IMR-90 (cell line): ENCODE data around the gene DEDD2. TPM values are rescaled to one million over a fixed set of nuclear protein-coding genes. Genes with fewer than 3 reads are reported as not detected.

Experiments used
- ATAC-seq: fragments of 200-7000 bp; cut with Tn5 transposase; 2 replicates; pipeline ENCODE4 v1.9.1; 2020; ENCODE audit warnings: low read depth, mild to moderate bottlenecking, moderate library complexity
- BruUV-seq: library from RNA; stranded (reverse); fragments of 400-500 nt; replicated peaks from 2 replicates; lab custom pipeline; 2021; lab: Mats Ljungman, UMichigan
- CTCF ChIA-PET: fragments of 300-600 bp; formaldehyde crosslinking; extraction: SDS; loops from one replicate; lab custom pipeline; 2021; ENCODE audit warnings: antibody characterized with exemption; lab: Yijun Ruan, JAX
- POLR2A ChIA-PET: fragments of 300-600 bp; sonication (Branson Sonifier 250); formaldehyde crosslinking; loops from one replicate; lab custom pipeline; 2022; ENCODE audit warnings: antibody characterized with exemption; ENCODE audit not compliant: unreplicated experiment; lab: Charles Lee
- DNase-seq: peaks from one replicate; pipeline ENCODE4 v3.0.0; 2013
- H2AFZ ChIP-seq: replicated peaks from 2 replicates; pipeline ENCODE3; 2013; ENCODE audit warnings: low read length, mild to moderate bottlenecking; ENCODE audit not compliant: poor library complexity
- H2AK5ac ChIP-seq: 2 replicates; pipeline ENCODE4 v1.6.1; 2013; ENCODE audit warnings: low read depth, low read length, inconsistent platforms
- H2AK9ac ChIP-seq: replicated peaks from 2 replicates; pipeline ENCODE3; 2013; ENCODE audit warnings: mild to moderate bottlenecking, low read depth, low read length, moderate library complexity; ENCODE audit not compliant: poor library complexity
- H2BK120ac ChIP-seq: 2 replicates; pipeline ENCODE4 v1.6.1; 2013; ENCODE audit warnings: low read depth, low read length, inconsistent platforms
- H2BK15ac ChIP-seq: 3 replicates; pipeline ENCODE4 v1.6.1; 2013; ENCODE audit warnings: low read depth, low read length, inconsistent platforms
- H2BK20ac ChIP-seq: 2 replicates; pipeline ENCODE4 v1.6.1; 2013; ENCODE audit warnings: low read depth, mild to moderate bottlenecking, inconsistent platforms, low read length, moderate library complexity
- H2BK5ac ChIP-seq: 2 replicates; pipeline ENCODE4 v1.6.1; 2013; ENCODE audit warnings: mild to moderate bottlenecking, low read depth, low read length, inconsistent platforms; ENCODE audit not compliant: poor library complexity, severe bottlenecking
- H3K14ac ChIP-seq: replicated peaks from 2 replicates; pipeline ENCODE4 v1.6.1; 2013; ENCODE audit warnings: low read depth, low read length, inconsistent platforms
- H3K18ac ChIP-seq: 2 replicates; pipeline ENCODE4 v1.6.1; 2013; ENCODE audit warnings: low read depth, low read length, control low read depth
- H3K23ac ChIP-seq: 2 replicates; pipeline ENCODE4 v1.6.1; 2013; ENCODE audit warnings: low read depth, low read length, inconsistent platforms
- H3K27ac ChIP-seq: 2 replicates; pipeline ENCODE4 v1.5.1; 2013; ENCODE audit warnings: mild to moderate bottlenecking, control low read depth, low read length; ENCODE audit not compliant: insufficient read depth
- H3K27me3 ChIP-seq: 2 replicates; pipeline ENCODE4 v1.6.1; 2013; ENCODE audit warnings: low read length; ENCODE audit not compliant: control insufficient read depth, insufficient read depth
- H3K36me3 ChIP-seq: 2 replicates; pipeline ENCODE4 v1.6.1; 2013; ENCODE audit warnings: low read length, mixed read lengths; ENCODE audit not compliant: control insufficient read depth, insufficient read depth
- H3K4ac ChIP-seq: 2 replicates; pipeline ENCODE4 v1.6.1; 2013; ENCODE audit warnings: low read depth, low read length, inconsistent platforms
- H3K4me1 ChIP-seq: 2 replicates; pipeline ENCODE4 v1.6.1; 2013; ENCODE audit warnings: low read length, mixed read lengths; ENCODE audit not compliant: control insufficient read depth, insufficient read depth
- H3K4me2 ChIP-seq: 2 replicates; pipeline ENCODE4 v1.6.1; 2013; ENCODE audit warnings: low read depth, mild to moderate bottlenecking, control low read depth, low read length, moderate library complexity
- H3K4me3 ChIP-seq: 2 replicates; pipeline ENCODE4 v1.5.1; 2013; ENCODE audit warnings: low read depth, mild to moderate bottlenecking, control low read depth, low read length, moderate library complexity; ENCODE audit not compliant: insufficient read depth
- H3K56ac ChIP-seq: 2 replicates; pipeline ENCODE4 v1.6.1; 2013; ENCODE audit warnings: low read length, inconsistent platforms; ENCODE audit not compliant: insufficient read depth; ENCODE audit errors: extremely low read depth
- H3K79me1 ChIP-seq, 2 experiments: 2 replicates each; pipeline ENCODE4 v1.6.1; 2013; ENCODE audit warnings: low read length in 2 of 2, inconsistent platforms in 1 of 2, low read depth in 1 of 2
- H3K9ac ChIP-seq: 2 replicates; pipeline ENCODE4 v1.6.1; 2013; ENCODE audit warnings: low read depth, low read length, control low read depth
- H3K9me1 ChIP-seq: 2 replicates; pipeline ENCODE4 v1.6.1; 2013; ENCODE audit warnings: low read length, inconsistent platforms; ENCODE audit not compliant: insufficient read depth
- H3K9me3 ChIP-seq: 2 replicates; pipeline ENCODE4 v1.6.1; 2013; ENCODE audit warnings: low read length; ENCODE audit not compliant: control insufficient read depth, insufficient read depth
- H4K20me1 ChIP-seq: 2 replicates; pipeline ENCODE4 v1.6.1; 2013; ENCODE audit warnings: low read length, inconsistent platforms; ENCODE audit not compliant: insufficient read depth
- H4K5ac ChIP-seq: 2 replicates; pipeline ENCODE4 v1.6.1; 2013; ENCODE audit warnings: mild to moderate bottlenecking, low read depth, low read length, control low read depth
- H4K8ac ChIP-seq, 2 experiments: 2 replicates each; pipeline ENCODE4 v1.6.1; 2013; ENCODE audit warnings: low read depth in 2 of 2, low read length in 2 of 2, control low read depth in 1 of 2, inconsistent platforms in 1 of 2
- H4K91ac ChIP-seq: 2 replicates; pipeline ENCODE4 v1.6.1; 2013; ENCODE audit warnings: low read depth, low read length, inconsistent platforms; ENCODE audit not compliant: insufficient read depth
- BHLHE40 ChIP-seq: fragments of 150-350 bp; IDR thresholded peaks from 2 replicates; pipeline ENCODE4 v1.6.1; 2016; ENCODE audit warnings: mild to moderate bottlenecking, low read depth, low read length
- CEBPB ChIP-seq: IDR thresholded peaks from 2 replicates; pipeline ENCODE4 v1.6.1; 2012; ENCODE audit warnings: low read depth, low read length, improper control_type of control experiment
- CHD1 ChIP-seq: IDR thresholded peaks from 2 replicates; pipeline ENCODE4 v1.6.1; 2012; ENCODE audit warnings: low read depth, low read length, improper control_type of control experiment
- FOS ChIP-seq: fragments of 150-350 bp; IDR thresholded peaks from 2 replicates; pipeline ENCODE4 v1.6.1; 2016; ENCODE audit warnings: low read depth, low read length
- MAFK ChIP-seq: IDR thresholded peaks from 2 replicates; pipeline ENCODE4 v1.6.1; 2012; ENCODE audit warnings: low read depth, low read length, improper control_type of control experiment
- MAZ ChIP-seq: IDR thresholded peaks from 2 replicates; pipeline ENCODE4 v1.6.1; 2012; ENCODE audit warnings: low read depth, mild to moderate bottlenecking, low read length, improper control_type of control experiment, moderate library complexity, borderline replicate concordance
- NFE2L2 ChIP-seq: fragments of 150-350 bp; IDR thresholded peaks from 2 replicates; pipeline ENCODE4 v1.6.1; 2016; ENCODE audit warnings: low read depth, mild to moderate bottlenecking, low read length
- POLR2A ChIP-seq: IDR thresholded peaks from 2 replicates; pipeline ENCODE4 v1.6.1; 2012; ENCODE audit warnings: mild to moderate bottlenecking, low read depth, low read length
- RAD21 ChIP-seq: IDR thresholded peaks from 2 replicates; pipeline ENCODE4 v1.6.1; 2012; ENCODE audit warnings: low read length, improper control_type of control experiment
- RFX5 ChIP-seq: IDR thresholded peaks from 2 replicates; pipeline ENCODE4 v1.8.0; 2012; ENCODE audit warnings: low read depth, mild to moderate bottlenecking, low read length, moderate library complexity
- SMC3 ChIP-seq: fragments of 150-350 bp; IDR thresholded peaks from 2 replicates; pipeline ENCODE4 v1.6.1; 2016; ENCODE audit warnings: low read depth, mild to moderate bottlenecking, antibody characterized with exemption, low read length, moderate library complexity
- WGBS, 2 experiments: methylation state at CpG; one replicate each; pipeline versions ENCODE4 v1.1.5 to v1.1.7; 2013; ENCODE audit warnings: missing lambda C conversion rate in 2 of 2; ENCODE audit not compliant: insufficient read length in 1 of 2; ENCODE audit errors: extremely low coverage in 2 of 2; 5-methylcytosine and 5-hydroxymethylcytosine counted together
- dilution Hi-C: fragments of 300-500 bp; cut with HindIII; formaldehyde crosslinking; loops from one replicate; pipeline ENCODE4 v1.14.3; 2018; ENCODE audit warnings: low sequenced_read_pairs; ENCODE audit not compliant: unreplicated experiment
- in situ Hi-C: fragments of 300-500 bp; cut with MboI; formaldehyde crosslinking; loops from 3 replicates; pipeline ENCODE4 v1.14.3; 2019; ENCODE audit warnings: low sequenced_read_pairs, inconsistent platforms, mixed read lengths
- intact Hi-C: fragments of 100-400 bp; cut with micrococcal nuclease; formaldehyde crosslinking; loops from 2 replicates; pipeline ENCODE4 v1.10.0; 2022
- polyA plus RNA-seq, 3 experiments: library from polyadenylated mRNA; depleted of rRNA; stranded (reverse); fragments of >200 nt; gene quantifications; 2 replicates each; pipeline ENCODE4 v1.2.3, GENCODE V29; 2012; ENCODE audit warnings: low replicate concordance in 1 of 3
- total RNA-seq: library from RNA; depleted of rRNA; stranded (reverse); fragments of >200 nt; gene quantifications from 2 replicates; pipeline ENCODE4 v1.2.3, GENCODE V29; 2012
- TF ChIP-seq, protein P1 (sequence below): fragments of 150-350 bp; IDR thresholded peaks from 2 replicates; pipeline ENCODE4 v1.6.1; 2017; ENCODE audit warnings: mild to moderate bottlenecking, antibody characterized with exemption, low read length, low read depth
- TF ChIP-seq, protein P2 (sequence below): fragments of 150-350 bp; IDR thresholded peaks from 2 replicates; pipeline ENCODE4 v1.6.1; 2016; ENCODE audit warnings: low read depth, mild to moderate bottlenecking, low read length, moderate library complexity, borderline replicate concordance

Gene DEDD2
- total and polyA plus RNA-seq, 2 of the 4 experiments (the other 2 are of a cell fraction) = 8.2 to 21.0 TPM

DNA sequence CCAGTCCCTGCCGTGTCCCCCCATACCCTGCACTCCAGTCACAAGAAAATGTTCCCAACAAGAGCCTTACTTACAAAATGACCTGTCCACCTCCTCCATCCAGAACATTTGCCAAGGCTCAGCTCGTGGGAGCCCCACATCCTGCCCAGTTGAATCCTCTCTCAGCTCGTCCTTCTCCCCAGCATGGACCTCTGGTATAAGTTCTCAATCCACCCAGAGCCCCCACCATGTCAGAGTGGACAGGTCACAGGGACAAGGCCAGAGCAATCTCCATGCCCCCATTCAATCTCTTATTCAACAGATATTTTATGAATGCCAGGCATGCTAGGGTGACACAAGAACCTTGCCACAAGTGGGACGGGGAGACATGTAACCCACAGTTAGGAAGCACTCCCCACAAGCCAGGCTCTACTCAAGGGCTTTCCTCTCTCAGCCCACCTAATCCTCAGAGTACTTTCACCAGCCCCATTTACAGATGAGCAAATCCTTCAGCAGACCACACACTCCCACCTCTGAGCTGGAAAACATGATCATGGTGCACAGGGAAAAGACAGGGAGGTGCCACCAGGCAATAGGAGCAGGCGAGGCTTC, 15.1 kb downstream of the DEDD2 start:
- no peak for DNase-seq
- POLR2A ChIA-PET = no interaction called here
- no TSS peak for BruUV-seq

More for the DNA sequence above, 15.1 kb downstream of the DEDD2 start:
- H3K14ac ChIP-seq = no peak overlapping the region
- H4K20me1 ChIP-seq = peaks cover 9% of the 10 kb centered on the region
- H3K4me1 ChIP-seq = peaks cover 10% of the 10 kb centered on the region
- TF ChIP-seq MAZ = no peak
- TF ChIP-seq POLR2A = no peak
- no peak for TF ChIP-seq SMC3
- no peak for TF ChIP-seq BHLHE40
- no peak for TF ChIP-seq RFX5
- TF ChIP-seq, protein P1, sequence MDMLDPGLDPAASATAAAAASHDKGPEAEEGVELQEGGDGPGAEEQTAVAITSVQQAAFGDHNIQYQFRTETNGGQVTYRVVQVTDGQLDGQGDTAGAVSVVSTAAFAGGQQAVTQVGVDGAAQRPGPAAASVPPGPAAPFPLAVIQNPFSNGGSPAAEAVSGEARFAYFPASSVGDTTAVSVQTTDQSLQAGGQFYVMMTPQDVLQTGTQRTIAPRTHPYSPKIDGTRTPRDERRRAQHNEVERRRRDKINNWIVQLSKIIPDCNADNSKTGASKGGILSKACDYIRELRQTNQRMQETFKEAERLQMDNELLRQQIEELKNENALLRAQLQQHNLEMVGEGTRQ = no peak
- no peak for TF ChIP-seq CEBPB
- TF ChIP-seq FOS = no peak
- TF ChIP-seq, protein P2, sequence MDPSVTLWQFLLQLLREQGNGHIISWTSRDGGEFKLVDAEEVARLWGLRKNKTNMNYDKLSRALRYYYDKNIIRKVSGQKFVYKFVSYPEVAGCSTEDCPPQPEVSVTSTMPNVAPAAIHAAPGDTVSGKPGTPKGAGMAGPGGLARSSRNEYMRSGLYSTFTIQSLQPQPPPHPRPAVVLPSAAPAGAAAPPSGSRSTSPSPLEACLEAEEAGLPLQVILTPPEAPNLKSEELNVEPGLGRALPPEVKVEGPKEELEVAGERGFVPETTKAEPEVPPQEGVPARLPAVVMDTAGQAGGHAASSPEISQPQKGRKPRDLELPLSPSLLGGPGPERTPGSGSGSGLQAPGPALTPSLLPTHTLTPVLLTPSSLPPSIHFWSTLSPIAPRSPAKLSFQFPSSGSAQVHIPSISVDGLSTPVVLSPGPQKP = no peak
- no peak for TF ChIP-seq RAD21
- no peak for TF ChIP-seq NFE2L2
- no peak for TF ChIP-seq MAFK
- no peak for TF ChIP-seq CHD1
- no peak overlapping the region for H3K4me2 ChIP-seq
- peaks cover 19 to 83% of the 10 kb centered on the region in 2 experiments for H3K79me1 ChIP-seq
- no peak overlapping the region for H4K5ac ChIP-seq
- H3K9me3 ChIP-seq = no peaks in the 10 kb centered on the region
- no peak for ATAC-seq
- no peak overlapping the region for H3K9ac ChIP-seq
- no peak overlapping the region for H3K18ac ChIP-seq
- no peak overlapping the region for H3K4me3 ChIP-seq
- H3K27me3 ChIP-seq = no peaks in the 10 kb centered on the region
- in situ Hi-C loops (no loop called here), dilution Hi-C loops (no loop called here), intact Hi-C loops (no loop called here)
- no peak overlapping the region for H2AFZ ChIP-seq
- no peak overlapping the region for H2AK5ac ChIP-seq
- H3K4ac ChIP-seq = no peak overlapping the region
- no peak overlapping the region for H4K8ac ChIP-seq
- CTCF ChIA-PET = no interaction called here
- H3K23ac ChIP-seq = no peak overlapping the region
- no peak overlapping the region for H2BK15ac ChIP-seq
- no peak overlapping the region for H3K56ac ChIP-seq
- H2BK5ac ChIP-seq = no peak overlapping the region
- peaks cover 40% of the 10 kb centered on the region for H3K9me1 ChIP-seq
- H3K27ac ChIP-seq = no peak overlapping the region
- WGBS, 2 experiments = 87% methylated on average over 3 of the region's 5 CpGs; no CpG with 5 or more reads in 1 of the 2 experiments
- H2AK9ac ChIP-seq = no peak overlapping the region
- no peak overlapping the region for H2BK20ac ChIP-seq
- peaks cover 61% of the 10 kb centered on the region for H3K36me3 ChIP-seq
- H2BK120ac ChIP-seq = no peak overlapping the region
- H4K91ac ChIP-seq = no peak overlapping the region
